WERI-Rb-1 (cell line): ENCODE results near the gene OBP2A.

Experiments
- DNase-seq: peaks from one replicate; pipeline ENCODE4 v3.0.0-alpha.2; 2020
- H3K27ac ChIP-seq: fragments of 250-450 bp; sonication (Bioruptor Pico); 2 replicates; pipeline ENCODE4 v1.5.1; 2020; ENCODE audit warnings: mild to moderate bottlenecking, moderate library complexity
- H3K27me3 ChIP-seq: fragments of 250-450 bp; sonication (Bioruptor Pico); 2 replicates; pipeline ENCODE4 v1.5.1; 2021; ENCODE audit warnings: mild to moderate bottlenecking, low read depth, moderate library complexity; ENCODE audit not compliant: insufficient read depth, severe bottlenecking
- H3K36me3 ChIP-seq: fragments of 250-450 bp; sonication (Bioruptor Pico); 2 replicates; pipeline ENCODE4 v1.5.1; 2020; ENCODE audit warnings: mild to moderate bottlenecking, moderate library complexity
- H3K4me3 ChIP-seq: 2 replicates; pipeline ENCODE4 v1.5.1; 2011; ENCODE audit warnings: low read depth, mild to moderate bottlenecking, control low read depth, low read length
- H3K9me3 ChIP-seq: fragments of 250-450 bp; sonication (Bioruptor Pico); 2 replicates; pipeline ENCODE4 v1.5.1; 2021; ENCODE audit warnings: mild to moderate bottlenecking, moderate library complexity; ENCODE audit not compliant: severe bottlenecking
- CTCF ChIP-seq: IDR thresholded peaks from 2 replicates; pipeline ENCODE4 v1.5.1; 2011; ENCODE audit warnings: low read depth, mild to moderate bottlenecking, control low read depth, inconsistent platforms, low read length

OBP2A gene

GRCh38 chr9:135575995-135576631 lies 30.2 kb downstream of the OBP2A start:
- no peak for TF ChIP-seq CTCF

GRCh38 chr9:135577256-135577655 lies 31.3 kb downstream of the OBP2A start:
- no peak overlapping the region for H3K27ac ChIP-seq
- TF ChIP-seq CTCF, result no peak
- no peaks in the 10 kb centered on the region for H3K9me3 ChIP-seq
- H3K4me3 ChIP-seq, result no peak overlapping the region
- no peaks in the 10 kb centered on the region for H3K36me3 ChIP-seq
- H3K27me3 ChIP-seq, result no peaks in the 10 kb centered on the region
- no peak for DNase-seq

More at GRCh38 chr9:135575995-135576631, 30.2 kb downstream of the OBP2A start:
- H3K36me3 ChIP-seq, result no peaks in the 10 kb centered on the region
- no peaks in the 10 kb centered on the region for H3K9me3 ChIP-seq
- no peak overlapping the region for H3K4me3 ChIP-seq
- no peak overlapping the region for H3K27ac ChIP-seq
- H3K27me3 ChIP-seq, result no peaks in the 10 kb centered on the region
- no peak for DNase-seq

DNA sequence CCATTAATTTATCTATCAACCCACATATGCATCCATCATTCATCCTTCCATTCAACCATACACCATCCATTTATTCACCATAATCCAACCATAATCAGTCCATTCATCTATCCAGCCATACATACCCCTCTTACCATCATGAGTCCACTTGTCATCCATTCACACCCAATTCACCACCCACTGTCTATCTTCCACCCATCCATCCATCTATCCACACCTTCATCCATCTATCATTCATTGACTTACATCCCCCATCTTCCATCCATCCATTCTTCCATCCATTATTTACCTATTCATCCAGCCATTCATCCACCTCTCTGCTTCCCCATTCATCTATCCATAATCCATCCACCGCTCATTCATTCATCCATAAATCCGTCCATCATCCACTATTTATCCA lies 33.4 kb downstream of the OBP2A start:
- no peak for DNase-seq
- Histone ChIP-seq H3K27me3 (no peaks in the 10 kb centered on the region), H3K9me3 (no peaks in the 10 kb centered on the region), H3K4me3 (no peak overlapping the region), H3K36me3 (no peaks in the 10 kb centered on the region), H3K27ac (no peak overlapping the region)
- TF ChIP-seq CTCF, result no peak

- DNase-seq, result no peak
- H3K27ac ChIP-seq, result no peak overlapping the region
- H3K4me3 ChIP-seq, result no peak overlapping the region
- H3K27me3 ChIP-seq, result no peaks in the 10 kb centered on the region
- TF ChIP-seq CTCF, result no peak
- no peaks in the 10 kb centered on the region for H3K36me3 ChIP-seq
- no peaks in the 10 kb centered on the region for H3K9me3 ChIP-seq
Measured at GRCh38 chr9:135579889-135580660, 34.1 kb downstream of the OBP2A start.

DNA sequence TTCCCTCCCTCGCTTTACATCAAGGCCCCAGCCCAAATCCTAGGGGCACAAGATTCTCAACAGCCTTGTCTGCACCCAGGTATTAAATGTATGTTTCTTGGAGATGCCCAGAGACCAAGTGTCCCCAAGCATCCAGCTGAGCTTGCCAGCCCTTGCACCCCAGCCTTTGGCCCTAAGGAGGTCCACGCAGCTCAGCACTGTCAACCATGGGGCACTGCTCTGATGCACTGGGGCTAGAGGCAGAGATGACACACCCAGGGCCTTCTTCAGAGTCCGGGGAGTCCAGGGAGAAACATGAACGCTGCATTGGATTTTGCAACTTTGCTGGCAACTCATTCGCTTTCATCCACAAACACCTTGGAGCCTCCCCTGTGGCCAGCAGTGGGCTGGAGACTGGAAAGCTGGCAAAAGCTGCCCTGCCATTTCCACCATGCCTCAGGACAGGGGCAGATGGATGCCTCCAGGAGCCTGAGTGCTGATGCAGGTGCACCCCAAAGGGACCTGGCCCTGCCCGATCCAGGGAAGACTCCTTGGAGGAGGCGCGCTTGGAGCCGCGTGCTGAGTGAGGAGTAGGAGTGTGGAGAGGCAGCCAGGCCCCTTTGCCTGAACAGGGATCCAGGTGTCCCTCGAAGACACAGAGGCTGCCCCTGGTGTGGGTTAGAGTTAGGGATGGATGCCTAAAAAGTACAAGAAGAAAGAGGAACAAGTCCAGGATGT lies 34.9 kb downstream of the OBP2A start:
- no peak for TF ChIP-seq CTCF
- Histone ChIP-seq H3K27ac (no peak overlapping the region), H3K4me3 (no peak overlapping the region), H3K27me3 (no peaks in the 10 kb centered on the region), H3K9me3 (no peaks in the 10 kb centered on the region), H3K36me3 (no peaks in the 10 kb centered on the region)
- DNase-seq, result no peak
